ENCODE data around the gene SLC47A2. TPM values are rescaled to one million over a fixed set of nuclear protein-coding genes. Genes with fewer than 3 reads are reported as not detected.

Gene SLC47A2
- total RNA-seq, 2 donors from 2014 or later: not detected

DNA sequence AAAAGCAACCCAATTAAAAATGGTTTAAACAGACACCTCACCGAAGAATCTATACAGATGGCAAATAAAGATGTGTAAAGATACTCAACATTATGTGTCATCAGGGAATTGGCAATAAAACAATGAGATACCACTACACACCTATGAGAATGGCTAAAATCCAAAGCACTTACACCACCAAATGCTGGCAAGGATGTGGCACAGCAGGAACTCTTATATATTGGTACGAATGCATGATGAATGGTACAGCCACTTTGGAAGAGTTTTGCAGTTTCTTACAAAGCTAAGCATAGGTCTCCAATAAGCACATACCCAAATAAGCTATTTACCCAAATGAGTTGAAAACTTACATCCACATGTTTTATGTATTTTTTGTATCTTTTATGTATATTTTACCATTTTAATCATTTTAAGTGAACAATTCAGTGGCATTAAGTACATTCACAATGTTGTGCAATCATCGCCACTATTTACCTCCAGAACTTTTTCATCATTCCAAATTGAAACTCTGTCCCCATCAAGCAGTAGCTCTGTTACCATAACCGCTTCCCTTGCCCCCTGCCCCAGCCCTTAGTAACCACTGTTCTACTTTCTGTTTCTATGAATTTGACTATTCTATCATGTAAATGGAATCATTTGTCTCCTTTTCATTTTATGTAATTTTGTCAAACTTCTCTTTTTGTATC is 74.6 kb downstream of the SLC47A2 start:
- H3K36me3 ChIP-seq: no peaks in the 10 kb centered on the region
- H3K4me1 ChIP-seq (replicated peaks): peaks cover 5% of the 10 kb centered on the region
- 57% methylated on average over 4 of the region's 4 CpGs for WGBS
- H3K27me3 ChIP-seq (replicated peaks; ENCODE audit: insufficient read depth): no peaks in the 10 kb centered on the region
- no peaks in the 10 kb centered on the region for H3K9me3 ChIP-seq
- DNase-seq (ENCODE audit: low spot score): no peak
- intact Hi-C loops (cut with DNase I): no loop called here
- TF ChIP-seq POLR2A (IDR thresholded peaks at IDR 0.05) (no peak), POLR2AphosphoS5 (IDR thresholded peaks at IDR 0.05) (no peak)
- TF ChIP-seq, protein P1, sequence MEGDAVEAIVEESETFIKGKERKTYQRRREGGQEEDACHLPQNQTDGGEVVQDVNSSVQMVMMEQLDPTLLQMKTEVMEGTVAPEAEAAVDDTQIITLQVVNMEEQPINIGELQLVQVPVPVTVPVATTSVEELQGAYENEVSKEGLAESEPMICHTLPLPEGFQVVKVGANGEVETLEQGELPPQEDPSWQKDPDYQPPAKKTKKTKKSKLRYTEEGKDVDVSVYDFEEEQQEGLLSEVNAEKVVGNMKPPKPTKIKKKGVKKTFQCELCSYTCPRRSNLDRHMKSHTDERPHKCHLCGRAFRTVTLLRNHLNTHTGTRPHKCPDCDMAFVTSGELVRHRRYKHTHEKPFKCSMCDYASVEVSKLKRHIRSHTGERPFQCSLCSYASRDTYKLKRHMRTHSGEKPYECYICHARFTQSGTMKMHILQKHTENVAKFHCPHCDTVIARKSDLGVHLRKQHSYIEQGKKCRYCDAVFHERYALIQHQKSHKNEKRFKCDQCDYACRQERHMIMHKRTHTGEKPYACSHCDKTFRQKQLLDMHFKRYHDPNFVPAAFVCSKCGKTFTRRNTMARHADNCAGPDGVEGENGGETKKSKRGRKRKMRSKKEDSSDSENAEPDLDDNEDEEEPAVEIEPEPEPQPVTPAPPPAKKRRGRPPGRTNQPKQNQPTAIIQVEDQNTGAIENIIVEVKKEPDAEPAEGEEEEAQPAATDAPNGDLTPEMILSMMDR (IDR thresholded peaks at IDR 0.05): no peak
- no peak overlapping the region for H3K27ac ChIP-seq
- no peak overlapping the region for H3K4me3 ChIP-seq

DNA sequence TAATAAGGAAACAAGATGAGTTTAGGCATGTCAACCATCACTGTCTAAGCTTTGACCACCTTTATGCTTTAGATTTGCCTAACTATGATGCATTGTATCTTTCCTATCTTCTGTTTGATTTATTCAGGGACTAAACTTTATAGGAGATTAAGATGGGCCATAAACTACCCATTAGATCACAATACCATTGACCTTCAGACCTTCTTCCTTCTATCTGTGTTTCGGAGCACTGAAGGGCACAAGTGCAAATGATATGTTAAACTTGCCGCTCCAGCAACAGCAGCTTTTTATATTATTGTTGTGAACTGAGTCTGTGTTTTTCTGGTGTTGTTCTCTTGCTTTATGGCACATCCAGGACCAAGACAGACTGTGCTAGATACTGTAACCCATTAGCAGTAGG is 84.5 kb downstream of the SLC47A2 start:
- H3K27ac ChIP-seq: no peak overlapping the region
- intact Hi-C loops (cut with DNase I): no loop called here
- H3K27me3 ChIP-seq (replicated peaks; ENCODE audit: insufficient read depth): no peaks in the 10 kb centered on the region
- no peak for DNase-seq (ENCODE audit: low spot score)
- no peaks in the 10 kb centered on the region for H3K4me1 ChIP-seq (replicated peaks)
- H3K4me3 ChIP-seq: no peak overlapping the region
- no peaks in the 10 kb centered on the region for H3K36me3 ChIP-seq
- whole genome bisulfite sequencing: 96% methylated on average over 2 of the region's 2 CpGs
- TF ChIP-seq, protein P1 (IDR thresholded peaks at IDR 0.05): no peak
- TF ChIP-seq POLR2AphosphoS5 (IDR thresholded peaks at IDR 0.05): no peak
- TF ChIP-seq POLR2A (IDR thresholded peaks at IDR 0.05): no peak
- H3K9me3 ChIP-seq: no peaks in the 10 kb centered on the region

DNA sequence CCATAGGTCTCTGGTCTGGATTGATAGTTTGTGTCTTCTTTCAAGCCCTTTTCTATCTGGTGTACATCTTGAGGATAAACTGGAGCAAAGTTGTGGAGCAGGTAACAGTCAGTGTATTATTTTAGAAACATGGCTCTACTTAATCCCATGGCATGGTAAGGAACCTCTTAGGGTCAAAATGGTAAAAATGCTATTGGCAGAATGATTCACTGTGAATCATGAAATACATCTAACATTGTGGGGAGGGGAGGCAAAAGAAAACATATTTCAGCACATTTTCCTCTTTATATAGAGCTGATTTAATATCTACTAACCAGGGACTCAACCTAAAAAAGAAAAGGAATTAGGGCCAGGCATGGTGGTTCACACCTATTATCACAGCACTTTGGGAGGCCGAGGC is 85.7 kb downstream of the SLC47A2 start:
- Histone ChIP-seq H3K27ac (no peak overlapping the region), H3K27me3 (replicated peaks; ENCODE audit: insufficient read depth) (no peaks in the 10 kb centered on the region), H3K36me3 (no peaks in the 10 kb centered on the region), H3K4me3 (no peak overlapping the region), H3K4me1 (replicated peaks) (no peaks in the 10 kb centered on the region), H3K9me3 (no peaks in the 10 kb centered on the region)
- WGBS: 96% methylated on average over 1 of the region's 1 CpG
- TF ChIP-seq POLR2AphosphoS5 (IDR thresholded peaks at IDR 0.05): no peak
- DNase-seq (ENCODE audit: low spot score): no peak
- intact Hi-C loops (cut with DNase I): no loop called here

DNA sequence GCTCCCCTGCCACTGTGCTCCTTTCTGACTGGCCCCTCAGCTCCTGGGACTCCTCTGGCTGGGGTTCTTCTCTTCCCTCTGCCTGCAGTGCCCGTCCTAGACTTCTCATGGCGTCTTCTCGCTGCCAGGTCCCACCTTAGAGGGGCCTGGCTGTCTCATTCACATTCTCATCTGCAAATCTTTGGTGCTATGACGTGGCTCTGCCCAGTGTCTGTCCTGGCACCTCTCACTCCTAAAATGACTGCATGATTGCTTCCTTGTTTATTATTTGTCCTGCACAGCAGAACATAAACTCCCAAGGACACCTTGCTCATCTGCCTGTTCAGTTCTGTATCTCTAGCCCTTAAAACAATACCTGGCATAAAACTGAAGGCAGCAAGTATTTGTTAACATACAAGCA is 86.3 kb downstream of the SLC47A2 start:
- 78% methylated on average over 4 of the region's 4 CpGs for WGBS
- no peaks in the 10 kb centered on the region for H3K4me1 ChIP-seq (replicated peaks)
- no peaks in the 10 kb centered on the region for H3K27me3 ChIP-seq (replicated peaks; ENCODE audit: insufficient read depth)
- no peak for TF ChIP-seq POLR2A (IDR thresholded peaks at IDR 0.05)
- TF ChIP-seq, protein P1 (IDR thresholded peaks at IDR 0.05): no peak
- no peak for TF ChIP-seq POLR2AphosphoS5 (IDR thresholded peaks at IDR 0.05)
- no peaks in the 10 kb centered on the region for H3K9me3 ChIP-seq
- DNase-seq (ENCODE audit: low spot score): no peak
- peak overlapping the region in 1 of 2 donors; percentile 47 for H3K27ac ChIP-seq
- no peak overlapping the region for H3K4me3 ChIP-seq
- intact Hi-C loops (cut with DNase I): no loop called here
- H3K36me3 ChIP-seq: no peaks in the 10 kb centered on the region

DNA sequence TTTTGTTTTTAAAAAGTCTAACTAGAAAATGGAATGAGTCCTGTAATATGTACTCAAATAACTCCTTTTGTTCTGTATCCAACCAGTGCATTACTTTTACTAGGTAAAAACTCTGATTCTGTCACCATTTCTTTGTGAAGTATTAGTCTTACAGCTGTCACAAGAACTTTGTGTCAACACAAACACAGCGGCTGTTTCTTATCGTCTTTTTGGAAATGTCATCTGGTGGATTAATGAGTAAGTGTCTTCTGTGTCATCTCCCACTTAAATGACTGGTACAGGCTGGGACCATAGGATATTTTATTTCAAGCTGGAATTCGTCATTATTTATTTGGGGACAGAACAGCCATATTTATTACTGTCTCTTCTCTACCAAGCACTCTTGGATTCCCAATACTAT is 86.9 kb downstream of the SLC47A2 start:
- Histone ChIP-seq H3K27ac (no peak overlapping the region), H3K4me1 (replicated peaks) (no peaks in the 10 kb centered on the region), H3K36me3 (no peaks in the 10 kb centered on the region), H3K4me3 (no peak overlapping the region), H3K9me3 (no peaks in the 10 kb centered on the region), H3K27me3 (replicated peaks; ENCODE audit: insufficient read depth) (no peaks in the 10 kb centered on the region)
- 21% methylated on average over 3 of the region's 3 CpGs for WGBS
- no peak for DNase-seq (ENCODE audit: low spot score)
- intact Hi-C loops (cut with DNase I): no loop called here
- TF ChIP-seq POLR2AphosphoS5 (IDR thresholded peaks at IDR 0.05): no peak
- TF ChIP-seq, protein P1 (IDR thresholded peaks at IDR 0.05): no peak
- no peak for TF ChIP-seq POLR2A (IDR thresholded peaks at IDR 0.05)

Small RNA genes lying within 50 kb of the gene (small RNA-seq; reads per million reads assigned to genes)
- gene RF00322: 0 reads per million in 2 donors

Other genes starting within 250 kb of the SLC47A2 start
- 10 to 100 TPM in 1 of 2 donors, 1 to 10 TPM in 1; 4.5 to 20.0 TPM for gene SLC47A1, start 182.7 kb downstream of the SLC47A2 start, total RNA-seq
- gene ALDH3A2, start 67.8 kb downstream of the SLC47A2 start, total RNA-seq: 100 to 1,000 TPM; 202 to 357 TPM
- 10 to 100 TPM in 1 of 2 donors, 1 to 10 TPM in 1; 2.1 to 12.8 TPM for gene ALDH3A1, start 31.7 kb upstream of the SLC47A2 start, total RNA-seq
- gene ULK2, start 151.4 kb upstream of the SLC47A2 start, total RNA-seq: 10 to 100 TPM; 15.9 to 44.4 TPM